CD4-positive, alpha-beta T cell treated with Interleukin-15 for 1 hour (primary cell): ENCODE measurements around the gene FKBP15.
"Not testable (repeated sequence)": the region's sequence is repeated elsewhere in the genome, so short reads cannot be mapped to it uniquely, and the experiment has no call there.

Experiments used
- DNase-seq: peaks from one replicate; pipeline ENCODE4 v3.0.0-alpha.2; 2020

The FKBP15 gene

GRCh38 chr9:113177251-113177650 is 43.8 kb downstream of the FKBP15 start:
- no peak for DNase-seq

GRCh38 chr9:113176803-113177202 is 44.3 kb downstream of the FKBP15 start:
- no peak for DNase-seq

GRCh38 chr9:113173341-113173740 is 47.7 kb downstream of the FKBP15 start:
- DNase-seq, result no peak

- DNase-seq, result no peak
Observed at GRCh38 chr9:113168809-113169208, 52.3 kb downstream of the FKBP15 start.

- DNase-seq, result no peak
Observed at GRCh38 chr9:113166039-113166438, 55.0 kb downstream of the FKBP15 start.

GRCh38 chr9:113164536-113165300 is 56.4 kb downstream of the FKBP15 start:
- no peak for DNase-seq

- DNase-seq, result no peak
Observed at GRCh38 chr9:113163001-113163400, 58.1 kb downstream of the FKBP15 start.

- no peak for DNase-seq
Observed at GRCh38 chr9:113160571-113160970, 60.5 kb downstream of the FKBP15 start.

- DNase-seq, result no peak
Observed at GRCh38 chr9:113158446-113158845, 62.6 kb downstream of the FKBP15 start.

- DNase-seq, result no peak
Observed at GRCh38 chr9:113156880-113157279, 64.2 kb downstream of the FKBP15 start.

GRCh38 chr9:113155911-113156588 is 65.0 kb downstream of the FKBP15 start:
- peak; percentile 33 for DNase-seq

- DNase-seq, result no peak
Observed at GRCh38 chr9:113154946-113155345, 66.1 kb downstream of the FKBP15 start.

- peak; percentile 54 for DNase-seq
Observed at GRCh38 chr9:113154471-113154870, 66.6 kb downstream of the FKBP15 start.

- no peak for DNase-seq
Observed at GRCh38 chr9:113153599-113153998, 67.5 kb downstream of the FKBP15 start.

GRCh38 chr9:113152699-113153098 is 68.4 kb downstream of the FKBP15 start:
- DNase-seq, result no peak

- DNase-seq, result peak; percentile 52
Observed at GRCh38 chr9:113151696-113152630, 69.1 kb downstream of the FKBP15 start.

GRCh38 chr9:113150670-113151611 is 70.1 kb downstream of the FKBP15 start, which contains the start of gene SLC31A2:
TSS of gene SLC31A2 (plus strand) at chr9:113151007. CDS start at chr9:113151075, 68 bp downstream.
- DNase-seq, result peak; percentile 82

- DNase-seq, result not testable (repeated sequence)
Observed at GRCh38 chr9:113149561-113149960, 71.5 kb downstream of the FKBP15 start.

- no peak for DNase-seq
Observed at GRCh38 chr9:113148781-113149510, 72.1 kb downstream of the FKBP15 start.

GRCh38 chr9:113148372-113148705 is 72.7 kb downstream of the FKBP15 start:
- no peak for DNase-seq
